ENCODE measurements around the gene TNFSF12. TPM values are rescaled to one million over a fixed set of nuclear protein-coding genes. Genes with fewer than 3 reads are reported as not detected.
A peak's percentile ranks its signal among the peaks of the same experiment; 100 is the strongest.

Gene TNFSF12
- total RNA-seq, 1 experiment from 2014 or later = 15.2 TPM

DNA sequence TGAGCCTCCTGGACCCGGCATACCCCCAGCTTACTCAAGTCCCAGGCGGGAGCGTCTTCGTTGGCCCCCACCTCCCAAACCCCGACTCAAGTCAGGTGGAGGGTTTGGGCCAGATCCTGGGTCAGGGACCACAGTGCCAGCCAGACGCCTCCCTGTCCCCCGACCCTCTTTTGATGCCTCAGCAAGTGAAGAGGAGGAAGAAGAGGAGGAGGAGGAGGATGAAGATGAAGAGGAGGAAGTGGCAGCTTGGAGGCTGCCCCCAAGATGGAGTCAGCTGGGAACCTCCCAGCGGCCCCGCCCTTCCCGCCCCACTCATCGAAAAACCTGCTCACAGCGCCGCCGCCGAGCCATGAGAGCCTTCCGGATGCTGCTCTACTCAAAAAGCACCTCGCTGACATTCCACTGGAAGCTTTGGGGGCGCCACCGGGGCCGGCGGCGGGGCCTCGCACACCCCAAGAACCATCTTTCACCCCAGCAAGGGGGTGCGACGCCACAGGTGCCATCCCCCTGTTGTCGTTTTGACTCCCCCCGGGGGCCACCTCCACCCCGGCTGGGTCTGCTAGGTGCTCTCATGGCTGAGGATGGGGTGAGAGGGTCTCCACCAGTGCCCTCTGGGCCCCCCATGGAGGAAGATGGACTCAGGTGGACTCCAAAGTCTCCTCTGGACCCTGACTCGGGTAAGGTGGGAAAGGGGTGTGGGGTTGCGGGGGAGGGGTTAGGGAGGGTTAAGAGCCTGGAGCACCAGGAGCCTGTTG, 14.4 kb downstream of the TNFSF12 start:
- peak overlapping the region; percentile 95 for H3K4me3 ChIP-seq (ENCODE audit: low read length)

DNA sequence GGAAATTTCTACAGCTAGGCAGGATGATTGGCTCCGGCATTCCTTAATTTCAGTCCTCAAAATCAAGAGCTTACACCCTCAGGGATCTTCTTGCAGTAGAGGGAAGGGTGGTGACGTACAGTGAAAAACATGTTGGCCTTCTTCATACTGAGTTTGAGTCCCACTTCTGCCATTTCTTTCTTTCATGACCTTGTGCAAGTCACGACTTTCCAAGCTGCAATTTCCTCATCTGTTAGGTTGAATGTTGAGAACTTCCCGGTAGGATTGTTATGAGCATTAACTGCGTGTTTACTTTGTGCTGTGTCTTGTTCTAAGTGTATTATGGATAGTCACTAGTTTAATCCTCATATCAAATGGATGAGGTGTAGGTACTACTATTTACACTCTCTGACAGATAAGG, 20.7 kb downstream of the TNFSF12 start:
- Histone ChIP-seq H3K79me2 (ENCODE audit: low read length) (peaks cover 35% of the 10 kb centered on the region), H3K4me3 (ENCODE audit: low read length) (no peak overlapping the region), H3K9me3 (ENCODE audit: low read length) (no peaks in the 10 kb centered on the region), H3K4me1 (ENCODE audit: insufficient read depth, low read length) (peaks cover 6% of the 10 kb centered on the region), H3K4me2 (ENCODE audit: low read length) (no peak overlapping the region), H3K27me3 (ENCODE audit: low read length) (no peaks in the 10 kb centered on the region), H3K27ac (ENCODE audit: low read length) (no peak overlapping the region), H4K20me1 (ENCODE audit: low read length) (peaks cover 17% of the 10 kb centered on the region), H3K36me3 (ENCODE audit: low read depth, low read length) (peaks cover 38% of the 10 kb centered on the region), H3F3A (ENCODE audit: low read length, unreplicated experiment) (peaks cover 1% of the 10 kb centered on the region), H3K9me2 (replicated peaks; ENCODE audit: low read length) (no peaks in the 10 kb centered on the region), H3K9ac (ENCODE audit: low read length) (no peak overlapping the region), H2AFZ (ENCODE audit: low read length) (no peak overlapping the region)
- intact Hi-C loops (cut with micrococcal nuclease) = no loop called here
- ATAC-seq (no peak), DNase-seq (no peak)
- no TSS peak for BruUV-seq (replicated peaks)
- CTCF ChIA-PET = no interaction called here
- TF ChIP-seq EZH2phosphoT487 (IDR thresholded peaks at IDR 0.05; ENCODE audit: borderline replicate concordance, low read length) (no peak), EZH2 (IDR thresholded peaks at IDR 0.05; ENCODE audit: low read length, unreplicated experiment) (no peak)
- TF ChIP-seq, protein P1, sequence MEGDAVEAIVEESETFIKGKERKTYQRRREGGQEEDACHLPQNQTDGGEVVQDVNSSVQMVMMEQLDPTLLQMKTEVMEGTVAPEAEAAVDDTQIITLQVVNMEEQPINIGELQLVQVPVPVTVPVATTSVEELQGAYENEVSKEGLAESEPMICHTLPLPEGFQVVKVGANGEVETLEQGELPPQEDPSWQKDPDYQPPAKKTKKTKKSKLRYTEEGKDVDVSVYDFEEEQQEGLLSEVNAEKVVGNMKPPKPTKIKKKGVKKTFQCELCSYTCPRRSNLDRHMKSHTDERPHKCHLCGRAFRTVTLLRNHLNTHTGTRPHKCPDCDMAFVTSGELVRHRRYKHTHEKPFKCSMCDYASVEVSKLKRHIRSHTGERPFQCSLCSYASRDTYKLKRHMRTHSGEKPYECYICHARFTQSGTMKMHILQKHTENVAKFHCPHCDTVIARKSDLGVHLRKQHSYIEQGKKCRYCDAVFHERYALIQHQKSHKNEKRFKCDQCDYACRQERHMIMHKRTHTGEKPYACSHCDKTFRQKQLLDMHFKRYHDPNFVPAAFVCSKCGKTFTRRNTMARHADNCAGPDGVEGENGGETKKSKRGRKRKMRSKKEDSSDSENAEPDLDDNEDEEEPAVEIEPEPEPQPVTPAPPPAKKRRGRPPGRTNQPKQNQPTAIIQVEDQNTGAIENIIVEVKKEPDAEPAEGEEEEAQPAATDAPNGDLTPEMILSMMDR (conservative IDR thresholded peaks at IDR 0.05; ENCODE audit: low read depth, low read length) = no peak
- POLR2A ChIA-PET (ENCODE audit: unreplicated experiment) = no interaction called here

More for the DNA sequence above, 14.4 kb downstream of the TNFSF12 start:
- no peaks in the 10 kb centered on the region for H3K9me2 ChIP-seq (replicated peaks; ENCODE audit: low read length)
- ATAC-seq (no peak), DNase-seq (no peak)
- intact Hi-C loops (cut with micrococcal nuclease) = no loop called here
- no peaks in the 10 kb centered on the region for H3F3A ChIP-seq (ENCODE audit: low read length, unreplicated experiment)
- no peaks in the 10 kb centered on the region for H4K20me1 ChIP-seq (ENCODE audit: low read length)
- peaks cover 14% of the 10 kb centered on the region; the same call in 1 of the 2 replicates for H3K36me3 ChIP-seq (ENCODE audit: low read depth, low read length)
- H3K27me3 ChIP-seq (ENCODE audit: low read length) = no peaks in the 10 kb centered on the region
- no peak overlapping the region for H2AFZ ChIP-seq (ENCODE audit: low read length)
- POLR2A ChIA-PET (ENCODE audit: unreplicated experiment) = no interaction called here
- H3K79me2 ChIP-seq (ENCODE audit: low read length) = peaks cover 42% of the 10 kb centered on the region
- H3K4me1 ChIP-seq (ENCODE audit: insufficient read depth, low read length) = peaks cover 31% of the 10 kb centered on the region
- H3K27ac ChIP-seq (ENCODE audit: low read length) = no peak overlapping the region
- H3K9me3 ChIP-seq (ENCODE audit: low read length) = no peaks in the 10 kb centered on the region
- TF ChIP-seq, protein P1 (conservative IDR thresholded peaks at IDR 0.05; ENCODE audit: low read depth, low read length) = no peak
- TF ChIP-seq EZH2phosphoT487 (IDR thresholded peaks at IDR 0.05; ENCODE audit: borderline replicate concordance, low read length) (no peak), EZH2 (IDR thresholded peaks at IDR 0.05; ENCODE audit: low read length, unreplicated experiment) (no peak)
- BruUV-seq (replicated peaks) = no TSS peak
- CTCF ChIA-PET = no interaction called here
- H3K9ac ChIP-seq (ENCODE audit: low read length) = peak overlapping the region; percentile 98
- peak overlapping the region; percentile 100 for H3K4me2 ChIP-seq (ENCODE audit: low read length)

DNA sequence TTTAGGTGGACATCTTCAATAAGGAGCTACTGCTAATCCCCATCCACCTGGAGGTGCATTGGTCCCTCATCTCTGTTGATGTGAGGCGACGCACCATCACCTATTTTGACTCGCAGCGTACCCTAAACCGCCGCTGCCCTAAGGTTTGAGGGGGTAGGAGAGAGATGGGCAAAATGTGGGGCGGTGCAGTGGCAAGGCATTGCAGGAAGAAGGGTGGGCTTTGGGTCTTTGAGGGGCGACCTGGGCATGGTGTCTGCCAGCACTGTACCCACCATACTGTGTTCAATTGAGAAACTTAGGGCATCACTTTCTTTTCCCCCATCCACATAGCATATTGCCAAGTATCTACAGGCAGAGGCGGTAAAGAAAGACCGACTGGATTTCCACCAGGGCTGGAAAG, 21.5 kb downstream of the TNFSF12 start:
- Histone ChIP-seq H4K20me1 (ENCODE audit: low read length) (peaks cover 25% of the 10 kb centered on the region), H3K27ac (ENCODE audit: low read length) (no peak overlapping the region), H3K4me1 (ENCODE audit: insufficient read depth, low read length) (peaks cover 14% of the 10 kb centered on the region), H3K36me3 (ENCODE audit: low read depth, low read length) (peaks cover 40% of the 10 kb centered on the region), H3K27me3 (ENCODE audit: low read length) (no peaks in the 10 kb centered on the region), H3F3A (ENCODE audit: low read length, unreplicated experiment) (peaks cover 9% of the 10 kb centered on the region), H2AFZ (ENCODE audit: low read length) (no peak overlapping the region), H3K9me2 (replicated peaks; ENCODE audit: low read length) (no peaks in the 10 kb centered on the region), H3K79me2 (ENCODE audit: low read length) (peaks cover 35% of the 10 kb centered on the region), H3K4me2 (ENCODE audit: low read length) (no peak overlapping the region), H3K9ac (ENCODE audit: low read length) (no peak overlapping the region), H3K9me3 (ENCODE audit: low read length) (no peaks in the 10 kb centered on the region), H3K4me3 (ENCODE audit: low read length) (no peak overlapping the region)
- TF ChIP-seq, protein P1 (conservative IDR thresholded peaks at IDR 0.05; ENCODE audit: low read depth, low read length) = no peak
- TF ChIP-seq EZH2 (IDR thresholded peaks at IDR 0.05; ENCODE audit: low read length, unreplicated experiment) = no peak
- no peak for TF ChIP-seq EZH2phosphoT487 (IDR thresholded peaks at IDR 0.05; ENCODE audit: borderline replicate concordance, low read length)
- intact Hi-C loops (cut with micrococcal nuclease) = no loop called here
- ATAC-seq (no peak), DNase-seq (no peak)
- BruUV-seq (replicated peaks) = no TSS peak
- ChIA-PET POLR2A (ENCODE audit: unreplicated experiment) (no interaction called here), CTCF (no interaction called here)

Measured in PC-3 (cell line).